CD4-positive, alpha-beta T cell (primary cell): ENCODE measurements around the gene PRKCQ. TPM values are rescaled to one million over a fixed set of nuclear protein-coding genes. Genes with fewer than 3 reads are reported as not detected.
A peak's percentile ranks its signal among the peaks of the same experiment; 100 is the strongest.
"Not testable (repeated sequence)": the region's sequence is repeated elsewhere in the genome, so short reads cannot be mapped to it uniquely, and the experiment has no call there.

Experiments
- ATAC-seq: fragments of 200-7000 bp; cut with Tn5 transposase; one replicate; pipeline ENCODE4 v1.10.0; 2022; ENCODE audit warnings: mild to moderate bottlenecking; ENCODE audit not compliant: poor library complexity
- CTCF ChIA-PET: fragments of 350-600 bp; sonication (Branson Sonifier 250); formaldehyde crosslinking; loops from one replicate; lab custom pipeline; 2021; ENCODE audit warnings: antibody characterized with exemption, inconsistent platforms; lab: Charles Lee
- POLR2A ChIA-PET: fragments of 350-600 bp; sonication (Branson Sonifier 250); formaldehyde crosslinking; loops from one replicate; lab custom pipeline; 2021; ENCODE audit warnings: antibody characterized with exemption, inconsistent platforms; lab: Charles Lee
- DNase-seq, 14 experiments: peaks; one replicate each; pipeline ENCODE4 v3.0.0-alpha.2; 2013 to 2020; ENCODE audit warnings: mixed read lengths in 2 of 14
- H3K27ac ChIP-seq, 2 donors: one replicate each; pipeline versions ENCODE4 v1.5.1 to v1.7.0; 2013; ENCODE audit warnings: low read length in 2 of 2, low read depth in 1 of 2, mild to moderate bottlenecking in 1 of 2
- H3K27me3 ChIP-seq, 2 experiments: 1 replicate in 1 of 2; 2 replicates in 1 of 2; pipeline versions ENCODE4 v1.6.1 to v1.7.0; 2013; ENCODE audit warnings: low read length in 2 of 2, control low read depth in 1 of 2, mild to moderate bottlenecking in 1 of 2, moderate library complexity in 1 of 2; ENCODE audit not compliant: insufficient read depth in 2 of 2, control insufficient read depth in 1 of 2
- H3K36me3 ChIP-seq: one replicate; pipeline ENCODE4 v1.6.1; 2013; ENCODE audit warnings: low read length, control low read depth; ENCODE audit not compliant: insufficient read depth
- H3K4me1 ChIP-seq: one replicate; pipeline ENCODE4 v1.6.1; 2013; ENCODE audit warnings: low read length, control low read depth; ENCODE audit not compliant: insufficient read depth
- H3K4me3 ChIP-seq: one replicate; pipeline ENCODE4 v1.5.1; 2013; ENCODE audit warnings: mild to moderate bottlenecking, low read length, moderate library complexity
- H3K9me3 ChIP-seq, 2 experiments: 1 replicate in 1 of 2; 2 replicates in 1 of 2; pipeline versions ENCODE4 v1.6.1 to v1.7.0; 2013; ENCODE audit warnings: low read length in 2 of 2, mild to moderate bottlenecking in 2 of 2, control low read depth in 1 of 2, moderate library complexity in 1 of 2; ENCODE audit not compliant: control insufficient read depth in 1 of 2, insufficient read depth in 1 of 2
- H3K27ac Mint-ChIP-seq: one replicate; pipeline ENCODE4 v1.8.0; 2020; ENCODE audit warnings: mixed read lengths
- H3K27me3 Mint-ChIP-seq: one replicate; pipeline ENCODE4 v1.8.0; 2021; ENCODE audit warnings: mixed read lengths
- H3K36me3 Mint-ChIP-seq: one replicate; pipeline ENCODE4 v1.8.0; 2021; ENCODE audit warnings: low read depth, mixed read lengths
- H3K4me1 Mint-ChIP-seq: one replicate; pipeline ENCODE4 v1.8.0; 2021; ENCODE audit warnings: low read depth, mixed read lengths
- H3K4me3 Mint-ChIP-seq: one replicate; pipeline ENCODE4 v1.8.0; 2020; ENCODE audit warnings: mild to moderate bottlenecking, mixed read lengths
- H3K9me3 Mint-ChIP-seq: one replicate; pipeline ENCODE4 v1.8.0; 2020; ENCODE audit warnings: mixed read lengths
- CTCF ChIP-seq: fragments of 200-600 bp; IDR thresholded peaks from one replicate; pipeline ENCODE4 v1.8.0; 2022; ENCODE audit warnings: antibody characterized with exemption, mild to moderate bottlenecking
- intact Hi-C, 2 experiments: fragments of 100-400 bp; cut with DNase I in 1 of 2; cut with micrococcal nuclease in 1 of 2; formaldehyde crosslinking; loops; one replicate each; pipeline versions ENCODE4 v1.15.1 to v1.9.0; 2023 to 2025; cut with DNase I, micrococcal nuclease
- total RNA-seq, 174 experiments: library from RNA in 2 of 174; stranded (reverse) in 2 of 174; gene quantifications; one replicate each; pipeline ENCODE4 v1.2.3 and lab custom pipeline; 2021 to 2026

PRKCQ gene
- total RNA-seq, 2 experiments from 2014 or later = 43.4 to 43.9 TPM

- Mint-ChIP-seq H3K27me3 (no peaks in the 10 kb centered on the region), H3K4me3 (peak overlapping the region; percentile 94), H3K36me3 (peaks cover 83% of the 10 kb centered on the region), H3K9me3 (no peaks in the 10 kb centered on the region), H3K4me1 (peaks cover 82% of the 10 kb centered on the region), H3K27ac (peak overlapping the region; percentile 94)
- peak; percentile 45 for ATAC-seq
- H3K36me3 ChIP-seq = peaks cover 21% of the 10 kb centered on the region
- TF ChIP-seq CTCF = no peak
- intact Hi-C loops = loop anchor here (1.0 to 5.0 kb wide), 3 partner anchors 9 to 84 kb away; no protein-coding TSS in a partner anchor
- no peaks in the 10 kb centered on the region for H3K9me3 ChIP-seq
- H3K27me3 ChIP-seq = no peaks in the 10 kb centered on the region
- CTCF ChIA-PET = interaction anchor here (0.7 to 5.0 kb wide), 3 partner anchors 18 to 84 kb away, joined by 3 to 55 read pairs (median 4); no protein-coding TSS in a partner anchor
- POLR2A ChIA-PET = interaction anchor here (0.6 to 8.8 kb wide), 11 partner anchors 10 to 148 kb away, joined by 3 to 104 read pairs (median 10); no protein-coding TSS in a partner anchor
- H3K4me3 ChIP-seq = peak overlapping the region; percentile 87
- peaks cover 38% of the 10 kb centered on the region for H3K4me1 ChIP-seq
- peak overlapping the region; percentile 56 to 93 for H3K27ac ChIP-seq
- DNase-seq = peak in 10 of 14 experiments; percentile 32 to 90 (median 60)
Observed at GRCh38 chr10:6583447-6583846, 3.4 kb upstream of the PRKCQ start.

GRCh38 chr10:6582913-6583312, 2.8 kb upstream of the PRKCQ start:
- Mint-ChIP-seq H3K27ac (peak overlapping the region; percentile 94), H3K36me3 (peaks cover 83% of the 10 kb centered on the region), H3K4me1 (peaks cover 82% of the 10 kb centered on the region), H3K4me3 (peak overlapping the region; percentile 94)
- CTCF ChIA-PET = interaction anchor here (0.7 to 5.0 kb wide), 4 partner anchors 8 to 65 kb away, joined by 3 to 55 read pairs (median 18); no protein-coding TSS in a partner anchor
- Histone ChIP-seq H3K27ac (peak overlapping the region; percentile 50 to 93), H3K36me3 (peaks cover 18% of the 10 kb centered on the region), H3K4me1 (peaks cover 38% of the 10 kb centered on the region), H3K4me3 (peak overlapping the region; percentile 87)
- POLR2A ChIA-PET = interaction anchor here (0.6 to 8.8 kb wide), 10 partner anchors 10 to 147 kb away, joined by 3 to 104 read pairs (median 12); no protein-coding TSS in a partner anchor
- ATAC-seq, H3K9me3 ChIP-seq, H3K27me3 ChIP-seq, DNase-seq, H3K27me3 Mint-ChIP-seq, H3K9me3 Mint-ChIP-seq: not testable (repeated sequence)
- intact Hi-C loops = loop anchor here (1.0 to 5.0 kb wide), 3 partner anchors 9 to 84 kb away; no protein-coding TSS in a partner anchor

GRCh38 chr10:6582298-6582697, 2.2 kb upstream of the PRKCQ start:
- Mint-ChIP-seq H3K36me3 (peaks cover 84% of the 10 kb centered on the region), H3K27ac (peak overlapping the region; percentile 94), H3K27me3 (no peaks in the 10 kb centered on the region), H3K9me3 (no peaks in the 10 kb centered on the region), H3K4me3 (peak overlapping the region; percentile 94), H3K4me1 (peaks cover 83% of the 10 kb centered on the region)
- Histone ChIP-seq H3K27ac (peak overlapping the region; percentile 50 to 93), H3K9me3 (no peaks in the 10 kb centered on the region), H3K4me1 (peaks cover 37% of the 10 kb centered on the region), H3K4me3 (peak overlapping the region; percentile 87), H3K36me3 (peaks cover 16% of the 10 kb centered on the region), H3K27me3 (no peaks in the 10 kb centered on the region)
- TF ChIP-seq CTCF = no peak
- ATAC-seq (no peak), DNase-seq (no peak)
- CTCF ChIA-PET = interaction anchor here (0.7 to 5.0 kb wide), 8 partner anchors 9 to 109 kb away, joined by 3 to 55 read pairs (median 5); no protein-coding TSS in a partner anchor
- POLR2A ChIA-PET = interaction anchor here (0.6 to 8.8 kb wide), 14 partner anchors 8 to 108 kb away, joined by 3 to 104 read pairs (median 6); no protein-coding TSS in a partner anchor
- intact Hi-C loops = loop anchor here (5.0 kb wide), 2 partner anchors 65 to 85 kb away; no protein-coding TSS in a partner anchor
